ENCODE data around the gene GGT5.

DNA sequence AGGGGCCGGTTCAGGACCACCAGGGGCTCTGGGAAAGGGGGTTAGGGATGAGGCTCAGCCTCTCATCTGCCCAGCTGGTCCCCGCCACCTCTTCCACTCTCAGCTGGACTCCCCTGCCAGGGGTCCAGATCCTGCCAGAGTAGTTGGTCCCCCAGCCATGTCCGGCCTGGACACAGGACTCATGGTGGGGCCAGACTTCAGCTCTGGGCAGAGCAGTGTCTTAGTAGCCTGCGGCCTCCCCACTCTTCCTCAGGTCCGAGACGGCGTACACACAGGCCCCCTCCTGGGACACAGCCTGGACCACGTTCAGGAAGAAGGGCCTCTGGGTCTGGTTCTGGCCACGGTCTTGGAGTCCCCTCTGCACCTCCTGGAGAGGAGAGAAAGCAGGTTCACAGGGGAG lies 25.1 kb downstream of the GGT5 start:
- TF ChIP-seq, protein P1, sequence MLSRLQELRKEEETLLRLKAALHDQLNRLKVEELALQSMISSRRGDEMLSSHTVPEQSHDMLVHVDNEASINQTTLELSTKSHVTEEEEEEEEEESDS (CRISPR knock-in tag; IDR thresholded peaks at IDR 0.05; ENCODE audit: borderline replicate concordance), result no peak
- TF ChIP-seq TOE1 (CRISPR knock-in tag; IDR thresholded peaks at IDR 0.05), result no peak
- TF ChIP-seq SMAD1 (CRISPR knock-in tag; IDR thresholded peaks at IDR 0.05; ENCODE audit: borderline replicate concordance, low read depth), result no peak
- no peak for TF ChIP-seq YEATS2 (CRISPR knock-in tag; IDR thresholded peaks at IDR 0.05; ENCODE audit: borderline replicate concordance)
- no peak for TF ChIP-seq RFX5 (IDR thresholded peaks at IDR 0.05; ENCODE audit: low read depth, low read length)
- no peak for TF ChIP-seq ATM (IDR thresholded peaks at IDR 0.05; ENCODE audit: borderline replicate concordance)
- TF ChIP-seq, protein P2, sequence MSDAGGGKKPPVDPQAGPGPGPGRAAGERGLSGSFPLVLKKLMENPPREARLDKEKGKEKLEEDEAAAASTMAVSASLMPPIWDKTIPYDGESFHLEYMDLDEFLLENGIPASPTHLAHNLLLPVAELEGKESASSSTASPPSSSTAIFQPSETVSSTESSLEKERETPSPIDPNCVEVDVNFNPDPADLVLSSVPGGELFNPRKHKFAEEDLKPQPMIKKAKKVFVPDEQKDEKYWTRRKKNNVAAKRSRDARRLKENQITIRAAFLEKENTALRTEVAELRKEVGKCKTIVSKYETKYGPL (CRISPR knock-in tag; IDR thresholded peaks at IDR 0.05), result no peak
- TF ChIP-seq SUZ12 (IDR thresholded peaks at IDR 0.05; ENCODE audit: low read depth, low read length), result no peak

Measured in HepG2 (cell line).